Measurements from ENCODE around the gene ORMDL3. TPM values are rescaled to one million over a fixed set of nuclear protein-coding genes. Genes with fewer than 3 reads are reported as not detected.

Gene ORMDL3
- total RNA-seq, 1 donor from 2014 or later, result 37.9 TPM

DNA sequence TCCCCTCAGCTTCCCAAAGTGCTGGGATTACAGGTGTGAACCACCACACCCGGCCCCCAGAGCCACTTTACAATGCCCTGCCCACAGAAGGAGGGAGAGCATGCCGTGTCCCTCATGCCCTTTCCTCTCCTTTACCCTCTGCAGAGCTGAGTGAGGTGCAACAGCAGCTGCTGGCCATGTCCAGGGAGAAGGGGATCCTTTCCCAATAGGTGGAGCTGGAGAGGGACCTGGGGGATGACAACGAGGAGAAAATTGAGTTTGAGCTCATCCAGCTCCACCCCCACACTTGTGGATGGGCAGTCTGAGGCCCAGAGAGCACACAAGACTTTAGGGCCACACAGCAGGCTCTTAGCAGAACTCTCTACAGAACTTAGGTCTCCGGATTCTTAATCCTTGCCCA, 27.5 kb upstream of the ORMDL3 start:
- H3K27me3 ChIP-seq (ENCODE audit: control insufficient read depth, insufficient read depth, low read length), result no peaks in the 10 kb centered on the region
- DNase-seq (ENCODE audit: low read depth), result no peak
- H3K4me3 ChIP-seq (ENCODE audit: low read depth, low read length), result no peak overlapping the region
- TF ChIP-seq, protein P1, sequence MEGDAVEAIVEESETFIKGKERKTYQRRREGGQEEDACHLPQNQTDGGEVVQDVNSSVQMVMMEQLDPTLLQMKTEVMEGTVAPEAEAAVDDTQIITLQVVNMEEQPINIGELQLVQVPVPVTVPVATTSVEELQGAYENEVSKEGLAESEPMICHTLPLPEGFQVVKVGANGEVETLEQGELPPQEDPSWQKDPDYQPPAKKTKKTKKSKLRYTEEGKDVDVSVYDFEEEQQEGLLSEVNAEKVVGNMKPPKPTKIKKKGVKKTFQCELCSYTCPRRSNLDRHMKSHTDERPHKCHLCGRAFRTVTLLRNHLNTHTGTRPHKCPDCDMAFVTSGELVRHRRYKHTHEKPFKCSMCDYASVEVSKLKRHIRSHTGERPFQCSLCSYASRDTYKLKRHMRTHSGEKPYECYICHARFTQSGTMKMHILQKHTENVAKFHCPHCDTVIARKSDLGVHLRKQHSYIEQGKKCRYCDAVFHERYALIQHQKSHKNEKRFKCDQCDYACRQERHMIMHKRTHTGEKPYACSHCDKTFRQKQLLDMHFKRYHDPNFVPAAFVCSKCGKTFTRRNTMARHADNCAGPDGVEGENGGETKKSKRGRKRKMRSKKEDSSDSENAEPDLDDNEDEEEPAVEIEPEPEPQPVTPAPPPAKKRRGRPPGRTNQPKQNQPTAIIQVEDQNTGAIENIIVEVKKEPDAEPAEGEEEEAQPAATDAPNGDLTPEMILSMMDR (IDR thresholded peaks at IDR 0.05; ENCODE audit: insufficient read depth, low read length, poor library complexity, severe bottlenecking), result no peak
- H3K36me3 ChIP-seq (ENCODE audit: control insufficient read depth, insufficient read depth, low read length), result no peaks in the 10 kb centered on the region

- no peaks in the 10 kb centered on the region for H3K27me3 ChIP-seq (ENCODE audit: control insufficient read depth, insufficient read depth, low read length)
- TF ChIP-seq, protein P1 (IDR thresholded peaks at IDR 0.05; ENCODE audit: insufficient read depth, low read length, poor library complexity, severe bottlenecking), result no peak
- DNase-seq (ENCODE audit: low read depth), result no peak
- H3K4me3 ChIP-seq (ENCODE audit: low read depth, low read length), result peak overlapping the region; percentile 32
- no peaks in the 10 kb centered on the region for H3K36me3 ChIP-seq (ENCODE audit: control insufficient read depth, insufficient read depth, low read length)
These were observed 26.1 kb upstream of the ORMDL3 start for GRCh38 chr17:39953471-39953888.

GRCh38 chr17:39952680-39953470, 25.5 kb upstream of the ORMDL3 start:
- TF ChIP-seq, protein P1 (IDR thresholded peaks at IDR 0.05; ENCODE audit: insufficient read depth, low read length, poor library complexity, severe bottlenecking), result no peak
- Histone ChIP-seq H3K4me3 (ENCODE audit: low read depth, low read length) (peak overlapping the region; percentile 32), H3K27me3 (ENCODE audit: control insufficient read depth, insufficient read depth, low read length) (no peaks in the 10 kb centered on the region), H3K36me3 (ENCODE audit: control insufficient read depth, insufficient read depth, low read length) (no peaks in the 10 kb centered on the region)
- DNase-seq (ENCODE audit: low read depth), result peak; percentile 86

DNA sequence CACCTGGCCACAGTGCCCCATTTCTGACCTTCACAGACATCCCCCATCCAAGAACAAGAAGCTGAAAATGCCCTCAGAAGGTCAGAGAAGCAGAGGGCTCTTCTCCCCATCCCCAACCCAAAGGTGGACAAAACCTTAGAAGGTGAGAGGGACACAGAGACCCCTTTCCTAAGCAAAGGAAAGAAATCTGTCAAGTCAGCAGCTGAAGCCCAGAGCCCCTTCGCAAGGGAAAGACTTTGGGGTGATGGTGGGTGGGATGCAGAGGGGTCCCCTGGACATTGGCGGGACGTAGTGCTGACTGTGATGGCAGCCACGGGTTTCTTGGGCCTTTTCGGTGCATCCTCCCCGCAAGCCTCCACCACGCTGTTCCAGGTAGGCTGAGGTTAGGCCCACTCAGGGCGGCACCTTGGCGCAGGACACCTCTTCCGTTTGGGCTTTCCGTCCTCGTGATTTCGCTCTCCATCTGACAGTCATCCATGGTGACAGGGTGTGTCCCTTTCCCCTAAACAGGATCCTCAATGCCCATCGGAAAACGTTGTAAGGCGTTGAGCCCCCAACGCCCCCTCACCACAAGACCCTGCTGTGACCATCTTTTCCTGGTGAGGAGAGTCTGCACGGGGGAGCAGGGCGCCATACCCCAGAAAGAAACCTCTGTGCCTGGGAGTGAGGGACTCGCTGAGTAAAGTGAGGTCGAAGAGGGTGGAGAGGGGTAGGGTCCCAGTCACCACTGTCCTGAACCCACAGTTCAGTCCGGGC, 24.7 kb upstream of the ORMDL3 start:
- Histone ChIP-seq H3K27me3 (ENCODE audit: control insufficient read depth, insufficient read depth, low read length) (no peaks in the 10 kb centered on the region), H3K4me3 (ENCODE audit: low read depth, low read length) (peak overlapping the region; percentile 25), H3K36me3 (ENCODE audit: control insufficient read depth, insufficient read depth, low read length) (no peaks in the 10 kb centered on the region)
- DNase-seq (ENCODE audit: low read depth), result no peak
- TF ChIP-seq, protein P1 (IDR thresholded peaks at IDR 0.05; ENCODE audit: insufficient read depth, low read length, poor library complexity, severe bottlenecking), result no peak

- no peak for DNase-seq (ENCODE audit: low read depth)
- H3K4me3 ChIP-seq (ENCODE audit: low read depth, low read length), result no peak overlapping the region
- TF ChIP-seq, protein P1 (IDR thresholded peaks at IDR 0.05; ENCODE audit: insufficient read depth, low read length, poor library complexity, severe bottlenecking), result no peak
These were observed 23.5 kb upstream of the ORMDL3 start for GRCh38 chr17:39950871-39951348.

More at GRCh38 chr17:39950871-39951348, 23.5 kb upstream of the ORMDL3 start:
- H3K27me3 ChIP-seq (ENCODE audit: control insufficient read depth, insufficient read depth, low read length), result peaks cover 3% of the 10 kb centered on the region
- no peaks in the 10 kb centered on the region for H3K36me3 ChIP-seq (ENCODE audit: control insufficient read depth, insufficient read depth, low read length)

Data from kidney epithelial cell (primary cell).